Middle frontal gyrus (tissue), 1 donor: ENCODE measurements around the gene CLPTM1L.
"Not testable (repeated sequence)": the region's sequence is repeated elsewhere in the genome, so short reads cannot be mapped to it uniquely, and the experiment has no call there.

Experiments
- DNase-seq: peaks from one replicate; pipeline ENCODE4 v3.0.0-alpha.2; 2015; ENCODE audit warnings: low spot score; ENCODE audit errors: extremely low spot score

CLPTM1L gene

GRCh38 chr5:1276930-1277329, 68.0 kb downstream of the CLPTM1L start:
- DNase-seq, result no peak

DNA sequence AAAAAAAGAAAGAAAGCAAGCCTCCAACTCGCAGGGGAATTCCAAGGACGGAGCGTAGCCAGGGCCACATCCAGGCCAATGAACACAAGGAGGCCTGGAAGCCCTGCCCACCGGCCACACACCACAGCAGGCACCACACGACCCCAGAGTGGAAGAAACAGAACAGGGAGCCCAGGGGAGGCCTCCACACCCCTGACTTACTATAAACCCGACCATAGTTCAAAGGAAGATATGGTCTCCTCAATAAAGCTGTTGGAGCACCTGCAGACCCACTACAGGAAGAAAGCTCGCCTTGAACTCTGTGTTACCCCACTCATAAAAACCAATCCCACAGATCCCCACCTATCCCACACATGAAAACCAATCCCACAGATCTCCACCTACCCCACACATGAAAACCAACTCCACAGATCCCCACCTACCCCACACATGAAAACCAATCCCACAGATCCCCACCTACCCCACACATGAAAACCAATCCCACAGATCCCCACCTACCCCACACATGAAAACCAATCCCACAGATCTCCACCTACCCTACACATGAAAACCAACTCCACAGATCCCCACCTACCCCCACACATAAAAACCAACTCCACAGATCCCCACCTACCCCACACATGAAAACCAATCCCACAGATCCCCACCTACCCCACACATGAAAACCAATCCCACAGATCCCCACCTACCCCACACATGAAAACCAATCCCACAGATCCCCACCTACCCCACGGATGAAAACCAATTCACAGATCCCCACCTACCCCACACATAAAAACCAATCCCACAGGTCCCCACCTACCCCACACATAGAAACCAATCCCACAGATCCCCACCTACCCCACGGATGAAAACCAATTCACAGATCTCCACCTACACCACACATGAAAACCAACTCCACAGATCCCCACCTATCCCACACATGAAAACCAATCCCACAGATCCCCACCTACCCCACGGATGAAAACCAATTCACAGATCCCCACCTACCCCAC, 69.2 kb downstream of the CLPTM1L start:
- not testable (repeated sequence) for DNase-seq

- no peak for DNase-seq
Observed at GRCh38 chr5:1274471-1274870, 70.4 kb downstream of the CLPTM1L start.

DNA sequence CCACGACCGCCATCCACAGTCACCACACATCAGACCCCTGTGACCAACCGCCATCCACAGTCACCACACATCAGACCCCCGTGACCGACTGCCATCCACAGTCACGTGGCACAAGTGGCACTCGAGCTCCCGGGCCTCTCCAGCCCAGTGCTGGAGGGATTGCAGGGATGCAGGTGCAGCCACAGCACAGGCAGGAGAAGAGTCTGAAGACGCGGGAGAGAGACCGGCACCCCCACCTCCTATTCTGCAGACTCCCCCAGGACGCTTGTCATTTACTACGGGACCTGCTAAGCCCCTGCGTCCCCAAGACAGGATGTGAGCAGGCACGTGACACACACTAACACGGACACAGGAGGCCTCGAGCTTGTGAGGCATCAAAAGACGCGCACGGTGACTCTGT, 71.2 kb downstream of the CLPTM1L start:
- no peak for DNase-seq

GRCh38 chr5:1272201-1272600, 72.7 kb downstream of the CLPTM1L start:
- no peak for DNase-seq

GRCh38 chr5:1270933-1271914, 73.7 kb downstream of the CLPTM1L start:
- no peak for DNase-seq

- no peak for DNase-seq
Observed at GRCh38 chr5:1270426-1270825, 74.5 kb downstream of the CLPTM1L start.

- no peak for DNase-seq
Observed at GRCh38 chr5:1268666-1269065, 76.2 kb downstream of the CLPTM1L start.

- no peak for DNase-seq
Observed at GRCh38 chr5:1268056-1268455, 76.8 kb downstream of the CLPTM1L start.
